ENCODE measurements around the gene EFCAB13.

GRCh38 chr17:47404006-47404405, 80.3 kb downstream of the EFCAB13 start:
- TF ChIP-seq POLR2AphosphoS5 (IDR thresholded peaks at IDR 0.05; ENCODE audit: borderline replicate concordance, low read depth, low read length) (no peak), EZH2 (IDR thresholded peaks at IDR 0.05) (no peak)

Measured in SK-N-MC (cell line).